ENCODE data around the gene KCNAB2. TPM values are rescaled to one million over a fixed set of nuclear protein-coding genes. Genes with fewer than 3 reads are reported as not detected.
"Not testable (repeated sequence)": the region's sequence is repeated elsewhere in the genome, so short reads cannot be mapped to it uniquely, and the experiment has no call there.

KCNAB2 gene
- total RNA-seq, 1 donor from 2014 or later, result 3.3 TPM

- no peak for DNase-seq (ENCODE audit: low read depth)
- no peak overlapping the region for H3K4me3 ChIP-seq (ENCODE audit: low read depth, low read length)
- no peak for TF ChIP-seq CTCF (conservative IDR thresholded peaks at IDR 0.05; ENCODE audit: low read depth, low read length)
These were observed 29.4 kb upstream of the KCNAB2 start for GRCh38 chr1:6016191-6016865.

GRCh38 chr1:6017654-6018053, 28.0 kb upstream of the KCNAB2 start:
- not testable (repeated sequence) for H3K4me3 ChIP-seq (ENCODE audit: low read depth, low read length); DNase-seq (ENCODE audit: low read depth)

GRCh38 chr1:6019166-6019845, 26.4 kb upstream of the KCNAB2 start:
- H3K4me3 ChIP-seq (ENCODE audit: low read depth, low read length), result no peak overlapping the region
- no peak for DNase-seq (ENCODE audit: low read depth)
- TF ChIP-seq CTCF (conservative IDR thresholded peaks at IDR 0.05; ENCODE audit: low read depth, low read length), result no peak

- no peak for TF ChIP-seq CTCF (conservative IDR thresholded peaks at IDR 0.05; ENCODE audit: low read depth, low read length)
- no peak overlapping the region for H3K4me3 ChIP-seq (ENCODE audit: low read depth, low read length)
- DNase-seq (ENCODE audit: low read depth), result no peak
These were observed 23.5 kb upstream of the KCNAB2 start for GRCh38 chr1:6022193-6022592.

GRCh38 chr1:6023346-6023745, 22.3 kb upstream of the KCNAB2 start:
- no peak for DNase-seq (ENCODE audit: low read depth)
- no peak overlapping the region for H3K4me3 ChIP-seq (ENCODE audit: low read depth, low read length)
- no peak for TF ChIP-seq CTCF (conservative IDR thresholded peaks at IDR 0.05; ENCODE audit: low read depth, low read length)

- no peak for DNase-seq (ENCODE audit: low read depth)
- no peak overlapping the region for H3K4me3 ChIP-seq (ENCODE audit: low read depth, low read length)
- no peak for TF ChIP-seq CTCF (conservative IDR thresholded peaks at IDR 0.05; ENCODE audit: low read depth, low read length)
These were observed 21.3 kb upstream of the KCNAB2 start for GRCh38 chr1:6024376-6024775.

- TF ChIP-seq CTCF (conservative IDR thresholded peaks at IDR 0.05; ENCODE audit: low read depth, low read length), result no peak
- peak overlapping the region; percentile 39 for H3K4me3 ChIP-seq (ENCODE audit: low read depth, low read length)
- no peak for DNase-seq (ENCODE audit: low read depth)
These were observed 20.2 kb upstream of the KCNAB2 start for GRCh38 chr1:6025269-6026094.

Measured in epithelial cell of proximal tubule (primary cell).